SK-N-MC (cell line): ENCODE data around the gene LRCH1.

Source experiments
- DNase-seq: peaks from one replicate; pipeline ENCODE4 v3.0.0-alpha.2; 2011; ENCODE audit warnings: low read depth, low spot score
- H3K27ac ChIP-seq: fragments of 200-600 bp; sonication (generic); 2 replicates; pipeline ENCODE4 v1.5.1; 2016; ENCODE audit warnings: mixed run types
- H3K36me3 ChIP-seq: fragments of 200-600 bp; sonication (generic); 2 replicates; pipeline ENCODE4 v1.6.1; 2017; ENCODE audit warnings: antibody characterized with exemption, low read length, mixed read lengths; ENCODE audit not compliant: insufficient read depth
- H3K4me3 ChIP-seq: fragments of 200-600 bp; sonication (generic); 2 replicates; pipeline ENCODE4 v1.5.1; 2016
- H3K9ac ChIP-seq: fragments of 200-600 bp; sonication (generic); 2 replicates; pipeline ENCODE4 v1.8.0; 2017; ENCODE audit warnings: mixed run types, mixed read lengths; ENCODE audit not compliant: insufficient read length
- H3K9me3 ChIP-seq: fragments of 200-600 bp; sonication (generic); 2 replicates; pipeline ENCODE4 v1.6.1; 2017; ENCODE audit warnings: low read depth, mild to moderate bottlenecking, antibody characterized with exemption, low read length, moderate library complexity, mixed read lengths
- EZH2 ChIP-seq: fragments of 200-600 bp; sonication (generic); IDR thresholded peaks from one replicate; pipeline ENCODE4 v1.6.1; 2017; ENCODE audit warnings: antibody characterized with exemption
- FOXP2 ChIP-seq: optimal IDR thresholded peaks from 2 replicates; pipeline ENCODE3; 2011; ENCODE audit warnings: mild to moderate bottlenecking, moderate library complexity; ENCODE audit not compliant: insufficient read depth; ENCODE audit errors: extremely low read length, control extremely low read depth
- POLR2AphosphoS5 ChIP-seq: IDR thresholded peaks from 2 replicates; pipeline ENCODE4 v1.6.1; 2012; ENCODE audit warnings: mild to moderate bottlenecking, low read depth, low read length, borderline replicate concordance

The LRCH1 gene

GRCh38 chr13:46666727-46667456, 113.9 kb downstream of the LRCH1 start:
- DNase-seq = peak; percentile 78
- Histone ChIP-seq H3K9me3 (no peaks in the 10 kb centered on the region), H3K9ac (no peak overlapping the region), H3K36me3 (peaks cover 9% of the 10 kb centered on the region; the same call in 1 of the 2 replicates), H3K27ac (peak overlapping the region; percentile 94), H3K4me3 (peak overlapping the region; percentile 72)
- TF ChIP-seq FOXP2 (peak; percentile 61), EZH2 (no peak)

GRCh38 chr13:46667687-46668281, 114.8 kb downstream of the LRCH1 start:
- TF ChIP-seq POLR2AphosphoS5 = no peak
- TF ChIP-seq EZH2 = no peak
- no peak for TF ChIP-seq FOXP2
- no peaks in the 10 kb centered on the region for H3K9me3 ChIP-seq
- H3K27ac ChIP-seq = no peak overlapping the region
- DNase-seq = no peak
- peaks cover 9% of the 10 kb centered on the region; the same call in 1 of the 2 replicates for H3K36me3 ChIP-seq
- no peak overlapping the region for H3K9ac ChIP-seq
- peak overlapping the region; percentile 32 for H3K4me3 ChIP-seq

DNA sequence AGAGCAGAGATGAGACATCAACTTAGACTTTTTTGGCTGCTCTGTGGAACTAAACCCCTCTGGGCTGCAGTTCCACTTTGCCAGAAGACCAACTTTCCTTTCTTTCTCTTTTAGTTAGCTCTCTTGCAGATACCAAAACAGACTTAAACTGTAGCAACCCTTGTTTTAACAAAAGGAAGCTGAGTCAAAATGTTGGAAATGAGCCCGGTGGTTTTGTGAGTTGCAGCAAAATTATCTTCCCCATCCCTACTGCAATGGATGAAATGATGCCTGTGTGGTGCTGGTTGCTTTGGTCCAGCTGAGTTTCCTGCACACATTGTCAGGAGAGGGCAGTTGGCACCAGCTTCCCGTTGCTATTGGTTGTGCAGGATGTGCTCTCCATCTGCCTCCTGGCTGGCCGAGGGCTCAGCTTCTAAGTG, 115.3 kb downstream of the LRCH1 start:
- no peaks in the 10 kb centered on the region for H3K9me3 ChIP-seq
- H3K36me3 ChIP-seq = peaks cover 9% of the 10 kb centered on the region; the same call in 1 of the 2 replicates
- H3K27ac ChIP-seq = no peak overlapping the region
- H3K9ac ChIP-seq = no peak overlapping the region
- TF ChIP-seq EZH2 = no peak
- no peak for TF ChIP-seq FOXP2
- TF ChIP-seq POLR2AphosphoS5 = no peak
- no peak for DNase-seq
- peak overlapping the region; percentile 32 for H3K4me3 ChIP-seq

GRCh38 chr13:46668931-46669525, 116.1 kb downstream of the LRCH1 start:
- Histone ChIP-seq H3K4me3 (no peak overlapping the region), H3K27ac (peak overlapping the region; percentile 7; the same call in 1 of the 2 replicates), H3K9ac (no peak overlapping the region), H3K9me3 (no peaks in the 10 kb centered on the region), H3K36me3 (peaks cover 9% of the 10 kb centered on the region; the same call in 1 of the 2 replicates)
- DNase-seq = no peak
- no peak for TF ChIP-seq POLR2AphosphoS5
- TF ChIP-seq EZH2 = no peak
- no peak for TF ChIP-seq FOXP2

DNA sequence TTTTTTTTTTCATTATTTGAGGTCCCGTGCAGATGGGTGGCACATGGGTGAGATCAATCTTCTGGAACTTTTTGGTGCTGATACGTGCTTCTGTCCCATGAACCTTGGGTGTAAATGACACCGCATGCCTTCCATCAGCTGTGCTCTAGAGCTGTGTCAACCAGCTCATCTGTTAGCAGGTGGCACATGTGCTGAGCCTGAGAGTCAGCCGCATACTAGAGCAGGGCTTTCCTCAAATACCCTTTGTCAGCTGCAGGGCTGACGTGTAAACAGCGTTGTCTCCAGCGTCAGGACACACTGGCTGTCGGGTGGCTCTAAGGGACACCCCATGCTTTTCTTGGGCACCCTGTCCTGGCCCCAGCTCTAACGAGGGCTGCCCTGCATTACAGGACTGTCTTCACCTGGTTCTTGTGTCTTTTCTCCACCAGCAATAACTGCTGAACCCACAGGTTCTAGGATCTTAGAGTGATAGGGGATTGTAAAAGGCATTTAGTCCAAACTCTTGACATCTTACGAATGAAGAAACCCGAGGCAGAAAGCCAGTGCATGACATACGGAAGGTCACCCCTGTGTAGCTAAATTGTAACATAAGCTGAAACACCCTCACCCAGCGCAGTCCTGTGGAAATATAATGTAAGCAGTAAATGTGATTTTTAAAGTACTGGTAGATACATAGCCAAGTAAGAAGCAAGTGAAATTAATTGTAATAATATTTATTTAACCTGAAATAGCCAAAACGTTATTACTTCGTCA, 119.5 kb downstream of the LRCH1 start:
- TF ChIP-seq FOXP2 (no peak), POLR2AphosphoS5 (no peak), EZH2 (no peak)
- DNase-seq = no peak
- Histone ChIP-seq H3K27ac (no peak overlapping the region), H3K4me3 (no peak overlapping the region), H3K9me3 (no peaks in the 10 kb centered on the region), H3K9ac (no peak overlapping the region), H3K36me3 (peaks cover 9% of the 10 kb centered on the region; the same call in 1 of the 2 replicates)

DNA sequence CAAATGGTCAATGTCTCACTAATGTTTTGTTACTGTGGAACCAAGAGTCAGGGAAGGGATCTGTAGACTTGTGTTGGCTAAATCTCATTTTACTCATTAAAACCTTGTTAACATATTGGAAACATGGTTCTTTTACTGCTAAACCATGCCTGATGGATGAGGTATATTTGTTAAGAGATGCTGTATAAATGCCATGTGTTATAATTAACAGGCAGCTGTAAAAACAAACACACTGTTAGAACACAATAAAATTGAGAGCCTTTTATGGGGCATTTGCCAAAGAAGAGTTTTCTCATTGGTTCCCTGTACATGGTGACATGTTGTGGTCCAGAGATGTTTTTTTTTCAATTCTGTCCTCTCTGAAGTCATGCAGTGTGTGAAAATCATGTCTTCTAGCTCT, 122.0 kb downstream of the LRCH1 start:
- TF ChIP-seq EZH2 = no peak

GRCh38 chr13:46676378-46676725, 123.4 kb downstream of the LRCH1 start:
- Histone ChIP-seq H3K4me3 (no peak overlapping the region), H3K36me3 (peaks cover 5% of the 10 kb centered on the region; the same call in 1 of the 2 replicates), H3K9ac (no peak overlapping the region), H3K9me3 (no peaks in the 10 kb centered on the region), H3K27ac (no peak overlapping the region)
- DNase-seq = no peak
- TF ChIP-seq POLR2AphosphoS5 (no peak), EZH2 (no peak), FOXP2 (no peak)

More for the DNA sequence above, 122.0 kb downstream of the LRCH1 start:
- Histone ChIP-seq H3K27ac (no peak overlapping the region), H3K4me3 (no peak overlapping the region), H3K36me3 (peaks cover 9% of the 10 kb centered on the region; the same call in 1 of the 2 replicates), H3K9ac (no peak overlapping the region), H3K9me3 (no peaks in the 10 kb centered on the region)
- no peak for DNase-seq
